NCI-H1417 (cell line): ENCODE results near the gene ETV6.
A peak's percentile ranks its signal among the peaks of the same experiment; 100 is the strongest.

ENCODE experiments used
- DNase-seq, 3 experiments: peaks; one replicate each; lab custom pipeline; 2025; lab: John Stamatoyannopoulos, UW

Gene ETV6

GRCh38 chr12:11741434-11742092 lies 92.1 kb downstream of the ETV6 start:
- peak in 1 of 3 experiments; percentile 29 for DNase-seq

- DNase-seq, result peak in 2 of 3 experiments; percentile 21 to 71
Observed at GRCh38 chr12:11743423-11744409, 94.2 kb downstream of the ETV6 start.

DNA sequence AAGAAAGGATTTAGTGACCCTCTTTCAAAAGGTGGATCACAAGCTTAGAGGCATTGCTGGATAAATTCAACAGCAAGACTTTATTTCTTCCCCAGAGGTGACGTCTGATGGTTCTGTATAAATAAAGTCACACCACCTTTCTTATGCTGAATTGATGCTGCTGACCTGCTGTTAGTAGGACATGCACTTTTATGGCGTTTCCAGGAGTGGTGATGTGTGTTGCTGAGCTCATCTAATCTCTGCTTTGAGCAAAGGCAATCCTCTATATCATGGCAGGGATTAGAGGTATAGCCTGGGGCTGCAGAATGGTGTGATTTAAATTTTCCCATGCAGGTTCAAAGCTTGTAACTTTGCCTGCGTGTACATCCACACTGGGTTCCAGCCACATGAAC lies 94.9 kb downstream of the ETV6 start:
- DNase-seq, result no peak

GRCh38 chr12:11745113-11745512 lies 95.6 kb downstream of the ETV6 start:
- DNase-seq, result no peak

DNA sequence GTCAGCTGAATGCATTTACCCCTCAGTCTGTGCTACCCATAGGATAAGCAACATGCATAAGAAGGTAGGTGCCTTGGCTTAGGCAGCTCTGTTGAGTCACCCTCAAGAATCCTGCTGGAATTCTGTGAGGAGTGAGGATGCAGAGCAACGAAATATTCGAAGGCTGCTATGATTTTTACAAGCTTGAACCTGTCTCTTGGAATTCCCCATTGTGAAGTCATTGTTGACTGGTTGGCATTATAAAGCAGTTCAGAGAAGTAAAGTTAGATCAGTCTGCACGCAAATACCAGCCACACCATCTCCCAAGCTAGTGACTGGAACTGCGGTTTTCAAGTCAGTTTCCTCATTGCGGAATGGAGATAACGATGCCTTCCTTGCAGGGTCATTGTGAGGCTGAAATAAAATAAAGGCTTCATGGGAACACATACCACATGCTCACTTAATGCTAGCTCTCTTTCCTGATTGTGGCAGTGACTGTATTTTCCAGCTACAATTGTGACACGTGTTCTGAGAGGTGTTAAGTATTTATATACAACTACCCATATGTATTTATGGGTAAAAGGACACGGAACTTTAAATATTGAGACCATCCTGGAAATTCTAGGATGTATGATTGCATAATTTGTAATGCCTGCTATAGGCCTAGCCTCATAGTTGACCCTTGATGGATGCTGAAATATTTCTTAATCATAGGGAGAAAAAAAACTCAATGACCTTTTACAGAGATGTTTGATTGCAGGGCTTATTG lies 96.7 kb downstream of the ETV6 start:
- no peak for DNase-seq

DNA sequence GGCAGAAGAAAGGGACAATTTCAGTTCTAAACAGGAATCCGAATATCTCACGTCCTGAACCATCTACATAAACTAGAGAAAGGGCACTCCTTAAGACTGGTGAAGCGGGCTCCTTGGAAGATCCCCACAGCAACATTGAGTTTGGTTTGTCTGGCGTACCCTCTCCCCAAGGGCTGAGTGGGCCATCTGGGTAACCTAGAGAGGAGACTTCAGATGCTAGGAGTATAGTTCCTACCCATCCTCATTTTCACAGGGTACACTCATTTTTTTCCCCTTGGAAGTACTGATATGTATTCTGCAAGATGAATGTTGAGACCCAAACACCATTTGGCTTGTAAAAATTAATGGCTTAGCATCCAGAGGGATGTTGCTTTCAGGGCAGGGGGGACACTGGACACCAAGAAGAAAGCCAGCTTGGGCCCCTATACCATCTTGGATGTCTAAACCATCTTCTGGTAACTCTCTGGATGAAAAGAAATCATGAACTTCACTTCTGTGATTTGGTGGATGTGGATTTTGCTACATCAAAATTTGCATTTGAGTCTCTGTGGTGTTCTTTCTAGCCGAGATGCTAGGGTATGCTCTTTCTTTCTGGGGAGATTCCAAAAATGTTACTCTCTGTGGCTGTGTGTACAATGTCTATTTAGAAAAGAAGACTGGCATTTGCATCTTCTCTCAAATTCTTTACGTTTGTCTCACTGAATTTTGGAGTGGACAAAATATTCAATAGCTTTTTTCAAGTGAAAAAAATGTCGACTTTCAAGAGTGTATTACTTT lies 97.7 kb downstream of the ETV6 start:
- no peak for DNase-seq

DNA sequence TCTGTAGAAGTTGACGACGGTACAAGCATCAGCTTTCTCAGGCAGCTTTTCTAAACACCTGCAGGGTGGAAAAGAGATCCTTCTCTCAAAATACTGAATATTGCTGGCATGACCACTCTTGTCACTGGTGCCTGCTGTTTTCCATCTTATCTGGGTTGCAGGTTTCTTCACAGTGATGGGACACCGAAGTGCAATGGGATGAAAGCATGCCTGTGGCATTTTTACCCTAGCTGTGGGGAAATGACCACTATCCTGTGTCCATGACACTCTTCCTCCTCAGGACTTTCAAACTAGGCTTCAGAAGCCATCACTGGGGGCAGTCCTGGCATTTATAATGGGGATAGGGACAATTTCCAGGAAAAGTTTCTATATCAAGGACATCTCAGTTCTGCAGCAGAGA lies 98.5 kb downstream of the ETV6 start:
- no peak for DNase-seq

- no peak for DNase-seq
Observed at GRCh38 chr12:11748903-11749302, 99.4 kb downstream of the ETV6 start.

GRCh38 chr12:11749943-11750690 lies 100.6 kb downstream of the ETV6 start:
- DNase-seq, result no peak

GRCh38 chr12:11752403-11753149 lies 103.1 kb downstream of the ETV6 start:
- DNase-seq, result no peak

GRCh38 chr12:11753150-11753499 lies 103.7 kb downstream of the ETV6 start:
- DNase-seq, result peak; percentile 11 to 81 (median 63)

DNA sequence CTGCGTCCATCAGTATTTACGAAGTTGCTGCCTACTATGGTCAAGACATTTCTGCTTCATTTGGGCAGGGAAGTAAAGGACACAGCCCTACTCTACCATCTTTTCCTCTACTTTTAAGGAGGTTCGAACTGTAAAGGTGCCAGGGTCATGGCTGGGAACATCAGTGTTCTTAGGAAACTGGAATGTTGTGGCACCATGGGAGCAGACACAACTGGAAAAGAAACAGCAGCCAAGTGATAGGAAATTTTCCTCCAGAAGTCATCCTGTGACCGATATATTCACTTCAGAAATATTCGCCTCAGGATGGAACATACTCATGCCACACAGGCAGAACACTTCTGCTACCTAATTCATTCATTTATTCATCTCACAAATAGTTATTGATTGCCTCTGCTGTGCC lies 104.4 kb downstream of the ETV6 start:
- no peak for DNase-seq

GRCh38 chr12:11754256-11754655 lies 104.8 kb downstream of the ETV6 start:
- no peak for DNase-seq

GRCh38 chr12:11755302-11755930 lies 105.9 kb downstream of the ETV6 start:
- DNase-seq, result no peak

- no peak for DNase-seq
Observed at GRCh38 chr12:11756022-11756421, 106.5 kb downstream of the ETV6 start.

- DNase-seq, result no peak
Observed at GRCh38 chr12:11756523-11756922, 107.0 kb downstream of the ETV6 start.

DNA sequence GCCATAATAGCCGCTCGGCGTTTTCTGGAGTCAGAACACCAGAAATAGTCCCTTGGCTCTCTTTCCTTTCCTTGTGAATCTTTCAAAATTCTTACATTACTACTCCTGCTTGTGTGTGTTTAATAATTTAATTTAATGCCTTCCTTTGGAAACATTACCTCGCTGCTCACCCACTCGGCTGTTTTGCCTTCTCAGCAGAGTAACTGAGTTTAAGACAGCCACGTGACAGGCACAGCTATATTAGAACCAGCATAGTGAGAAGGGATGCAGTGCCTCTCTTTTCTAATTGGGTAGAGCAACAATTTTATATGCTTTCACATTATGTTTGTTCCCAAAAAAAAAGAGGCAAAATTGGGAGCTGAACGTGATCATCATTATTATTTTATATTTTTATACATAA lies 107.6 kb downstream of the ETV6 start:
- no peak for DNase-seq

DNA sequence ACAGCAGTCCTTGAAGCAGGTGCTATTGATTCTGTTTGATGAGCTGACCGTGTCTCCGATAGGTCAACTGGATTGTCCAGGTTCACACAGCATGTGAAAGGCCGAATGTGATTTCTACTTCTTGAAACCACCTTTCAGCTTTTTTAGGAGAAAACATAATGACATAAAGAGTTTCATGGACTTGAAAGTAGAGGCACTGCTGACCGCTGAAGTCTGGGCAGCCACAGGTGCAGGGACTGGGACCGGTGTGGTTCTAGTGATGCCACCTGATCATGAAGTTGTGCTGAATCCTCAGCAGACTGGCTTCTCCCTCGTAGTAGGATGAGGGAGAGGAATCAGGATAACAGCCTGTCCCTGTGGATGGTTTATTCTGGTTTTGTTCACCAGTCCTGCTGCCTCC lies 108.1 kb downstream of the ETV6 start:
- no peak for DNase-seq

GRCh38 chr12:11758087-11758486 lies 108.6 kb downstream of the ETV6 start:
- DNase-seq, result no peak
